Mesenchymal stem cell (in vitro differentiated cells and primary cell): ENCODE results near the gene PGM1.

Experiments used
- DNase-seq: peaks from one replicate; pipeline ENCODE4 v3.0.0-alpha.2; 2013
- H2AFZ ChIP-seq: one replicate; pipeline ENCODE4 v1.6.1; 2013; ENCODE audit warnings: low read depth, mild to moderate bottlenecking, control low read depth, inconsistent platforms, low read length, moderate library complexity
- H2AK5ac ChIP-seq: 2 replicates; pipeline ENCODE4 v1.6.1; 2013; ENCODE audit warnings: low read length, moderate library complexity, mild to moderate bottlenecking, inconsistent platforms; ENCODE audit not compliant: severe bottlenecking
- H2BK120ac ChIP-seq: one replicate; pipeline ENCODE4 v1.6.1; 2013; ENCODE audit warnings: low read depth, mild to moderate bottlenecking, inconsistent platforms, low read length, moderate library complexity
- H2BK12ac ChIP-seq, 2 experiments: one replicate each; pipeline ENCODE4 v1.6.1; 2013; ENCODE audit warnings: inconsistent platforms in 2 of 2, low read length in 2 of 2, mild to moderate bottlenecking in 2 of 2, moderate library complexity in 2 of 2, control low read depth in 1 of 2
- H2BK15ac ChIP-seq: one replicate; pipeline ENCODE4 v1.6.1; 2013; ENCODE audit warnings: mild to moderate bottlenecking, low read depth, inconsistent platforms; ENCODE audit not compliant: poor library complexity, severe bottlenecking
- H2BK5ac ChIP-seq: 2 replicates; pipeline ENCODE4 v1.6.1; 2013; ENCODE audit warnings: low read depth, mild to moderate bottlenecking, low read length, control low read depth, inconsistent platforms; ENCODE audit not compliant: poor library complexity, severe bottlenecking
- H3K14ac ChIP-seq, 2 experiments: one replicate each; pipeline ENCODE4 v1.6.1; 2013; ENCODE audit warnings: inconsistent platforms in 2 of 2, low read length in 2 of 2, control low read depth in 1 of 2, mild to moderate bottlenecking in 1 of 2, moderate library complexity in 1 of 2
- H3K18ac ChIP-seq, 2 experiments: one replicate each; pipeline ENCODE4 v1.6.1; 2013; ENCODE audit warnings: inconsistent platforms in 2 of 2, low read length in 2 of 2, control low read depth in 1 of 2, low read depth in 1 of 2, mild to moderate bottlenecking in 1 of 2
- H3K23ac ChIP-seq, 2 experiments: one replicate each; pipeline ENCODE4 v1.6.1; 2013; ENCODE audit warnings: inconsistent platforms in 2 of 2, low read length in 2 of 2, mild to moderate bottlenecking in 2 of 2, moderate library complexity in 2 of 2, control low read depth in 1 of 2
- H3K27ac ChIP-seq: 2 replicates; pipeline ENCODE4 v1.5.1; 2013; ENCODE audit warnings: mild to moderate bottlenecking, moderate library complexity, low read length, control low read depth, inconsistent platforms; ENCODE audit not compliant: poor library complexity, severe bottlenecking
- H3K27me3 ChIP-seq, 2 experiments: 2 replicates each; pipeline versions ENCODE4 v1.6.1 to v1.7.0; 2013; ENCODE audit warnings: low read length in 2 of 2, mild to moderate bottlenecking in 2 of 2, moderate library complexity in 2 of 2, control low read depth in 1 of 2, inconsistent platforms in 1 of 2; ENCODE audit not compliant: control insufficient read depth in 1 of 2, insufficient read depth in 1 of 2
- H3K36me3 ChIP-seq, 2 experiments: 2 replicates each; pipeline versions ENCODE4 v1.6.1 to v1.7.0; 2013; ENCODE audit warnings: low read length in 2 of 2, control low read depth in 1 of 2, inconsistent platforms in 1 of 2, low read depth in 1 of 2, mild to moderate bottlenecking in 1 of 2; ENCODE audit not compliant: insufficient read depth in 2 of 2, control insufficient read depth in 1 of 2
- H3K4ac ChIP-seq, 2 experiments: one replicate each; pipeline ENCODE4 v1.6.1; 2013; ENCODE audit warnings: inconsistent platforms in 2 of 2, low read length in 2 of 2, mild to moderate bottlenecking in 2 of 2, moderate library complexity in 2 of 2, control low read depth in 1 of 2, low read depth in 1 of 2
- H3K4me1 ChIP-seq: 2 replicates; pipeline ENCODE4 v1.6.1; 2013; ENCODE audit warnings: low read depth, low read length, control low read depth; ENCODE audit not compliant: control insufficient read depth, insufficient read depth
- H3K4me2 ChIP-seq: 2 replicates; pipeline ENCODE4 v1.6.1; 2013; ENCODE audit warnings: low read length, mild to moderate bottlenecking, inconsistent platforms; ENCODE audit not compliant: poor library complexity, severe bottlenecking
- H3K4me3 ChIP-seq, 2 experiments: 2 replicates each; pipeline versions ENCODE4 v1.5.1 to v1.7.0; 2013; ENCODE audit warnings: low read length in 2 of 2, mild to moderate bottlenecking in 2 of 2, control low read depth in 1 of 2, low read depth in 1 of 2; ENCODE audit not compliant: insufficient read depth in 1 of 2
- H3K79me1 ChIP-seq: replicated peaks from 2 replicates; pipeline ENCODE4 v1.6.1; 2013; ENCODE audit warnings: mild to moderate bottlenecking, control low read depth, low read length, inconsistent platforms; ENCODE audit not compliant: poor library complexity, severe bottlenecking
- H3K9ac ChIP-seq: 2 replicates; pipeline ENCODE4 v1.7.0; 2013; ENCODE audit warnings: mild to moderate bottlenecking, low read length, moderate library complexity
- H3K9me3 ChIP-seq: 2 replicates; pipeline ENCODE4 v1.7.0; 2013; ENCODE audit warnings: mild to moderate bottlenecking, low read length; ENCODE audit not compliant: control insufficient read depth
- H4K8ac ChIP-seq: one replicate; pipeline ENCODE4 v1.6.1; 2013; ENCODE audit warnings: inconsistent platforms, mild to moderate bottlenecking, low read length, moderate library complexity
- H4K91ac ChIP-seq: one replicate; pipeline ENCODE4 v1.6.1; 2013; ENCODE audit warnings: mild to moderate bottlenecking, low read length, inconsistent platforms
- WGBS: methylation state at CpG from one replicate; pipeline ENCODE4 v1.1.7; 2013; ENCODE audit warnings: mixed read lengths; 5-methylcytosine and 5-hydroxymethylcytosine counted together

PGM1 gene

DNA sequence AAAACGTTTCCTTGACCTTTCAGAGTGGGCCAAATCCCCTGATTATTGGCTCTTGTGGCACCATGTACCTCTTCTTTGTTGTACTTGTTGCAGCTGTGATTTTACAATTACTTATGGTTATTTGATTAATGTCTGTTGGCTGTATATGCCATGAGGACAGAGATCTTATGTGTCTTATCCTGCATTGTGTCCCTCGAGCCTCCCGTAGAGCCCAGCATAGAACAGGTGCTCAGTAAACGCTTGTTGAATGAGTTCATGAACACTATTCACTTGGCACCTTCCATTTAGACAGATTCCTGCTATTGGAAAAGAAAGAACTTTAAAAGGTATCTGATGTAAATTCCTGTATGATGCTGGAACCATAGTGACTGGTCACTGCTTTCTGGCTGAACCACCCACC is 48.4 kb downstream of the PGM1 start:
- DNase-seq, result no peak
- H3K4me3 ChIP-seq, result no peak overlapping the region
- H3K4me1 ChIP-seq, result peaks cover 8% of the 10 kb centered on the region
- H3K14ac ChIP-seq, result no peak overlapping the region
- H2BK120ac ChIP-seq, result no peak overlapping the region
- H2BK15ac ChIP-seq, result no peak overlapping the region
- no peak overlapping the region for H3K18ac ChIP-seq
- no peak overlapping the region for H4K91ac ChIP-seq
- peak overlapping the region; percentile 24 for H3K4me2 ChIP-seq
- H2AK5ac ChIP-seq, result no peak overlapping the region
- 98% methylated on average over 4 of the region's 4 CpGs for WGBS
- H2BK12ac ChIP-seq, result no peak overlapping the region
- H3K9ac ChIP-seq, result no peak overlapping the region
- no peaks in the 10 kb centered on the region for H3K9me3 ChIP-seq
- no peaks in the 10 kb centered on the region for H3K27me3 ChIP-seq
- H3K23ac ChIP-seq, result no peak overlapping the region
- peak overlapping the region; percentile 14 for H3K27ac ChIP-seq
- no peak overlapping the region for H2AFZ ChIP-seq
- no peak overlapping the region for H3K4ac ChIP-seq
- no peak overlapping the region for H2BK5ac ChIP-seq
- peaks cover 2 to 72% of the 10 kb centered on the region in 2 experiments for H3K36me3 ChIP-seq
- no peak overlapping the region for H4K8ac ChIP-seq
- peaks cover 4% of the 10 kb centered on the region for H3K79me1 ChIP-seq

- Histone ChIP-seq H3K4me3 (no peak overlapping the region), H3K4me1 (peaks cover 8% of the 10 kb centered on the region), H2BK5ac (no peak overlapping the region), H3K4ac (no peak overlapping the region), H2AK5ac (no peak overlapping the region), H3K27me3 (no peaks in the 10 kb centered on the region), H2BK120ac (no peak overlapping the region), H2BK15ac (no peak overlapping the region), H2BK12ac (no peak overlapping the region), H4K8ac (no peak overlapping the region), H3K14ac (no peak overlapping the region), H3K27ac (no peak overlapping the region), H4K91ac (no peak overlapping the region), H3K9me3 (no peaks in the 10 kb centered on the region), H3K79me1 (peaks cover 4% of the 10 kb centered on the region), H2AFZ (no peak overlapping the region), H3K4me2 (no peak overlapping the region), H3K36me3 (peaks cover 2 to 63% of the 10 kb centered on the region in 2 experiments), H3K23ac (no peak overlapping the region), H3K18ac (no peak overlapping the region), H3K9ac (no peak overlapping the region)
- WGBS, result 100% methylated on average over 2 of the region's 2 CpGs
- DNase-seq, result no peak
Measured at GRCh38 chr1:63642901-63643300, 49.7 kb downstream of the PGM1 start.

- H3K79me1 ChIP-seq, result peaks cover 4% of the 10 kb centered on the region
Measured at GRCh38 chr1:63643517-63643916, 50.3 kb downstream of the PGM1 start.

DNA sequence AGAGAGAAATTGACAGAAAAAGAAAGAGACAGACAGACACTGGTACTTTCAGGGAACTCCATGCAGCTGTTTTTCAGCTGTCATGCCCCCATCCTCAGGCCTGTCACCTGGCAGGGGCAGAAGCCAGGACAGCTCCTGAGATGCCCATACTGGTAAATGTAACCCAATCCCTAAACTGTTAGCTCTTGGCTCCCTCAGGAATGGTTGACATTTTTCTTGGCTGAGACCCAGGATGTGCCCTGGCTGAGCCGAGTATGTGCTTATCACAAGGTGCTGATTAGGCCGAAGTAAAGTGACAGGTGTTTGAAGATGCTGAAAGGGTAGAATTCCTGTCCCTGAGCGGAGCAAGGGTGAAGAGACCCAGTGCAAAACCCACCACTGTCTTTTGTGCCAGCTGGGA is 50.7 kb downstream of the PGM1 start:
- H3K9ac ChIP-seq, result no peak overlapping the region
- H2AK5ac ChIP-seq, result no peak overlapping the region
- H4K8ac ChIP-seq, result no peak overlapping the region
- no peaks in the 10 kb centered on the region for H3K27me3 ChIP-seq
- H3K23ac ChIP-seq, result no peak overlapping the region
- H2BK12ac ChIP-seq, result no peak overlapping the region
- H3K14ac ChIP-seq, result no peak overlapping the region
- H3K79me1 ChIP-seq, result peaks cover 4% of the 10 kb centered on the region
- H3K36me3 ChIP-seq, result peaks cover 7 to 61% of the 10 kb centered on the region in 2 experiments
- H3K4me1 ChIP-seq, result peaks cover 8% of the 10 kb centered on the region
- H3K4me2 ChIP-seq, result no peak overlapping the region
- H3K18ac ChIP-seq, result no peak overlapping the region
- no peak overlapping the region for H2BK5ac ChIP-seq
- H3K9me3 ChIP-seq, result no peaks in the 10 kb centered on the region
- WGBS, result 86% methylated on average over 3 of the region's 3 CpGs
- no peak overlapping the region for H2BK15ac ChIP-seq
- H3K4ac ChIP-seq, result no peak overlapping the region
- no peak overlapping the region for H3K27ac ChIP-seq
- no peak for DNase-seq
- no peak overlapping the region for H4K91ac ChIP-seq
- H2BK120ac ChIP-seq, result no peak overlapping the region
- H3K4me3 ChIP-seq, result no peak overlapping the region
- H2AFZ ChIP-seq, result no peak overlapping the region

More at GRCh38 chr1:63643517-63643916, 50.3 kb downstream of the PGM1 start:
- no peak overlapping the region for H2BK5ac ChIP-seq
- no peak overlapping the region for H3K4ac ChIP-seq
- no peak overlapping the region for H2BK15ac ChIP-seq
- H3K36me3 ChIP-seq, result peaks cover 6 to 62% of the 10 kb centered on the region in 2 experiments
- WGBS, result 96% methylated on average over 3 of the region's 3 CpGs
- H3K4me2 ChIP-seq, result no peak overlapping the region
- no peak overlapping the region for H4K91ac ChIP-seq
- no peak overlapping the region for H3K4me3 ChIP-seq
- H3K27ac ChIP-seq, result no peak overlapping the region
- H2AK5ac ChIP-seq, result no peak overlapping the region
- no peaks in the 10 kb centered on the region for H3K27me3 ChIP-seq
- H2BK12ac ChIP-seq, result no peak overlapping the region
- no peak overlapping the region for H4K8ac ChIP-seq
- H3K18ac ChIP-seq, result no peak overlapping the region
- H3K14ac ChIP-seq, result no peak overlapping the region
- no peak overlapping the region for H2BK120ac ChIP-seq
- no peak overlapping the region for H3K9ac ChIP-seq
- peaks cover 8% of the 10 kb centered on the region for H3K4me1 ChIP-seq
- H3K23ac ChIP-seq, result no peak overlapping the region
- H2AFZ ChIP-seq, result no peak overlapping the region
- no peaks in the 10 kb centered on the region for H3K9me3 ChIP-seq
- DNase-seq, result no peak
